Spleen (tissue), 13 donors: ENCODE results near the gene HBD. TPM values are rescaled to one million over a fixed set of nuclear protein-coding genes. Genes with fewer than 3 reads are reported as not detected.

ENCODE experiments used
- DNase-seq: peaks from one replicate; pipeline ENCODE4 v3.0.0-alpha.2; 2020
- H3K27ac ChIP-seq, 8 donors: fragments of 200-600 bp; sonication (generic) in 7 of 8; 1 replicate in 4 of 8; 2 replicates in 4 of 8; pipeline versions ENCODE4 v1.5.0 to v1.8.0; 2016 to 2021; ENCODE audit warnings: inconsistent platforms in 4 of 8, mild to moderate bottlenecking in 4 of 8, moderate library complexity in 1 of 8
- H3K27me3 ChIP-seq, 7 donors: fragments of 200-600 bp; sonication (generic) in 6 of 7; replicated peaks in 1 of 7; 1 replicate in 4 of 7; 2 replicates in 3 of 7; pipeline versions ENCODE4 v1.5.0 to v1.8.0; 2016 to 2021; ENCODE audit warnings: inconsistent platforms in 3 of 7, mild to moderate bottlenecking in 1 of 7
- H3K36me3 ChIP-seq, 6 donors: fragments of 200-600 bp; sonication (generic) in 5 of 6; 1 replicate in 4 of 6; 2 replicates in 2 of 6; pipeline versions ENCODE4 v1.5.0 to v1.8.0; 2016 to 2021; ENCODE audit warnings: inconsistent platforms in 2 of 6
- H3K4me1 ChIP-seq, 6 donors: fragments of 200-600 bp; sonication (generic) in 5 of 6; 1 replicate in 3 of 6; 2 replicates in 3 of 6; pipeline versions ENCODE4 v1.5.0 to v1.8.0; 2016 to 2021; ENCODE audit warnings: inconsistent platforms in 3 of 6
- H3K4me3 ChIP-seq, 8 donors: fragments of 200-600 bp; sonication (generic) in 7 of 8; 1 replicate in 4 of 8; 2 replicates in 4 of 8; pipeline versions ENCODE4 v1.5.0 to v1.8.0; 2016 to 2021; ENCODE audit warnings: inconsistent platforms in 4 of 8, mild to moderate bottlenecking in 4 of 8, moderate library complexity in 2 of 8
- H3K9me3 ChIP-seq, 8 donors: fragments of 200-600 bp; sonication (generic) in 7 of 8; 1 replicate in 4 of 8; 2 replicates in 4 of 8; pipeline versions ENCODE4 v1.5.0 to v1.8.0; 2016 to 2021; ENCODE audit warnings: inconsistent platforms in 4 of 8
- POLR2A ChIP-seq, 3 donors: fragments of 450-650 bp; IDR thresholded peaks; one replicate each; pipeline ENCODE4 v1.5.1; 2017; ENCODE audit warnings: antibody characterized with exemption in 3 of 3, mild to moderate bottlenecking in 1 of 3
- POLR2AphosphoS5 ChIP-seq, 3 donors: sonication (generic); formaldehyde crosslinking; IDR thresholded peaks; one replicate each; pipeline ENCODE4 v1.5.1; 2017; ENCODE audit warnings: antibody characterized with exemption in 3 of 3
- WGBS, 5 donors: extraction: QIAGEN DNeasy Blood & Tissue Kit in 3 of 5; methylation state at CpG; one replicate each; pipeline versions ENCODE4 v1.1.5 to v1.1.7; 2013 to 2018; 5-methylcytosine and 5-hydroxymethylcytosine counted together
- intact Hi-C: fragments of 100-400 bp; cut with DNase I; formaldehyde crosslinking; loops from one replicate; pipeline ENCODE4 v1.15.0; 2023; ENCODE audit warnings: low total_unique reads
- long read RNA-seq, 2 donors: transcript quantifications; one replicate each; lab custom pipeline, GENCODE V29; 2026
- polyA plus RNA-seq, 3 donors: library from polyadenylated mRNA; stranded (reverse); fragments of 200-250 nt; gene quantifications; one replicate each; pipeline ENCODE4 v1.2.1, GENCODE V29; 2013
- total RNA-seq, 7 donors: library from RNA; depleted of rRNA in 3 of 7; stranded (reverse); fragments of >200 nt in 3 of 7; fragmentation: NEBNext Ultra II Directional in 4 of 7; extraction: Animal tissue kit (Norgen Biotek cat#: 25700) in 4 of 7; gene quantifications; one replicate each; pipeline versions ENCODE4 v1.1.0 to v1.2.1, GENCODE V29; 2016 to 2021
- TF ChIP-seq, protein P1 (sequence below), 11 experiments: fragments of 200-600 bp in 7 of 11; fragments of 450-650 bp in 4 of 11; sonication (generic) in 4 of 11; IDR thresholded peaks in 8 of 11; conservative IDR thresholded peaks in 3 of 11; 1 replicate in 7 of 11; 2 replicates in 4 of 11; pipeline versions ENCODE4 v1.4.0 to v1.8.0; 2016 to 2021; ENCODE audit warnings: antibody characterized with exemption in 11 of 11, inconsistent platforms in 4 of 11, mild to moderate bottlenecking in 1 of 11
- donor health status: healthy with polysubstance abuse.
- donor health status: DM: no; HTN: no; CAD: no; lungs with moderate emphysema.
- donor health status: DM: no; HTN: no; CAD: no.
- donor health status: Bipolar disorder and iron deficiency.
- donor health status: healthy.
- donor health status: DM: no; HTN: no; CAD: no.
- donor health status: DM: yes; HTN: yes; CAD: no.

The HBD gene
- total RNA-seq (100 to 1,000 TPM in 1 of 7 donors, 10 to 100 TPM in 3, 1 to 10 TPM in 3; 1.5 to 327 (median 20.6) TPM), polyA plus RNA-seq (10 to 100 TPM in 1 of 3 donors, 1 to 10 TPM in 2; 1.0 to 12.5 (median 1.5) TPM)
- long read RNA-seq, donor 1, transcript HBD-206 (3 exons, 620 nt) = major isoform, 6 of 47 reads
- long read RNA-seq, donor 1, partial matches to known transcripts = 32 of 47 reads
- long read RNA-seq, donor 1, other reads (novel, unspliced or antisense) = 9 of 47 reads
- long read RNA-seq, donor 2, partial matches to known transcripts = 0 of 1 reads
- long read RNA-seq, donor 2, other reads (novel, unspliced or antisense) = 0 of 1 reads

DNA sequence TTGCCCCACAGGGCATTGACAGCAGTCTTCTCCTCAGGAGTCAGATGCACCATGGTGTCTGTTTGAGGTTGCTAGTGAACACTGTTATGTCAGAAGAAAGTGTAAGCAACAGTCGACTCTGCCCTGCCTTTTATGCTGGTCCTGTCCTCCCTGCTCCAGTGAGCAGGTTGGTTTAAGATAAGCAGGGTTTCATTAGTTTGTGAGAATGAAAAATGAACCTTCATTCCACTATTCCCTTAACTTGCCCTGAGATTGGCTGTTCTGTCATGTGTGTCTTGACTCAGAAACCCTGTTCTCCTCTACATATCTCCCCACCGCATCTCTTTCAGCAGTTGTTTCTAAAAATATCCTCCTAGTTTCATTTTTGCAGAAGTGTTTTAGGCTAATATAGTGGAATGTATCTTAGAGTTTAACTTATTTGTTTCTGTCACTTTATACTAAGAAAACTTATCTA is at the start of gene HBD:
Gene HBD (minus strand): TSS at position 103 of the 454 bp plus-strand sequence. CDS start 50 bp downstream, at position 53.
- Histone ChIP-seq H3K9me3 (no peaks in the 10 kb centered on the region), H3K4me1 (no peaks in the 10 kb centered on the region), H3K27me3 (no peaks in the 10 kb centered on the region), H3K4me3 (no peak within 1 kb of the TSS), H3K27ac (no peak within 1 kb of the TSS), H3K36me3 (no peaks in the 10 kb centered on the region)
- WGBS, 5 donors = 8 to 22% (median 14%) methylated on average over 2 of the region's 2 CpGs
- TF ChIP-seq, protein P1, sequence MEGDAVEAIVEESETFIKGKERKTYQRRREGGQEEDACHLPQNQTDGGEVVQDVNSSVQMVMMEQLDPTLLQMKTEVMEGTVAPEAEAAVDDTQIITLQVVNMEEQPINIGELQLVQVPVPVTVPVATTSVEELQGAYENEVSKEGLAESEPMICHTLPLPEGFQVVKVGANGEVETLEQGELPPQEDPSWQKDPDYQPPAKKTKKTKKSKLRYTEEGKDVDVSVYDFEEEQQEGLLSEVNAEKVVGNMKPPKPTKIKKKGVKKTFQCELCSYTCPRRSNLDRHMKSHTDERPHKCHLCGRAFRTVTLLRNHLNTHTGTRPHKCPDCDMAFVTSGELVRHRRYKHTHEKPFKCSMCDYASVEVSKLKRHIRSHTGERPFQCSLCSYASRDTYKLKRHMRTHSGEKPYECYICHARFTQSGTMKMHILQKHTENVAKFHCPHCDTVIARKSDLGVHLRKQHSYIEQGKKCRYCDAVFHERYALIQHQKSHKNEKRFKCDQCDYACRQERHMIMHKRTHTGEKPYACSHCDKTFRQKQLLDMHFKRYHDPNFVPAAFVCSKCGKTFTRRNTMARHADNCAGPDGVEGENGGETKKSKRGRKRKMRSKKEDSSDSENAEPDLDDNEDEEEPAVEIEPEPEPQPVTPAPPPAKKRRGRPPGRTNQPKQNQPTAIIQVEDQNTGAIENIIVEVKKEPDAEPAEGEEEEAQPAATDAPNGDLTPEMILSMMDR (IDR thresholded peaks at IDR 0.05 in 8 of 11, conservative IDR thresholded peaks at IDR 0.05 in 3 of 11) = no peak
- TF ChIP-seq POLR2AphosphoS5 (IDR thresholded peaks at IDR 0.05) = no peak
- DNase-seq = no peak
- intact Hi-C loops = no loop called here

GRCh38 chr11:5283882-5284281 is 49.6 kb upstream of the HBD start:
- DNase-seq = no peak
- H3K27ac ChIP-seq = no peak overlapping the region
- no peaks in the 10 kb centered on the region for H3K4me1 ChIP-seq
- intact Hi-C loops = no loop called here
- no peak overlapping the region for H3K4me3 ChIP-seq
- no peaks in the 10 kb centered on the region for H3K36me3 ChIP-seq
- no peak for TF ChIP-seq POLR2AphosphoS5 (IDR thresholded peaks at IDR 0.05)
- no peak for TF ChIP-seq POLR2A (IDR thresholded peaks at IDR 0.05)
- TF ChIP-seq, protein P1 (IDR thresholded peaks at IDR 0.05 in 8 of 11, conservative IDR thresholded peaks at IDR 0.05 in 3 of 11) = no peak
- H3K27me3 ChIP-seq = no peaks in the 10 kb centered on the region
- 57 to 70% (median 68%) methylated on average over 1 of the region's 1 CpG for WGBS, 5 donors
- H3K9me3 ChIP-seq = no peaks in the 10 kb centered on the region

- no peak overlapping the region for H3K4me3 ChIP-seq
- no peaks in the 10 kb centered on the region for H3K27me3 ChIP-seq
- intact Hi-C loops = no loop called here
- no peaks in the 10 kb centered on the region for H3K9me3 ChIP-seq
- H3K27ac ChIP-seq = no peak overlapping the region
- H3K36me3 ChIP-seq = no peaks in the 10 kb centered on the region
- DNase-seq = no peak
- no peaks in the 10 kb centered on the region for H3K4me1 ChIP-seq
- WGBS, 5 donors = 76 to 84% (median 78%) methylated on average over 3 of the region's 3 CpGs
- TF ChIP-seq, protein P1 (IDR thresholded peaks at IDR 0.05 in 8 of 11, conservative IDR thresholded peaks at IDR 0.05 in 3 of 11) = no peak
- TF ChIP-seq POLR2A (IDR thresholded peaks at IDR 0.05) = no peak
- no peak for TF ChIP-seq POLR2AphosphoS5 (IDR thresholded peaks at IDR 0.05)
Measured at GRCh38 chr11:5283086-5283485, 48.8 kb upstream of the HBD start.

- TF ChIP-seq POLR2AphosphoS5 (IDR thresholded peaks at IDR 0.05) (no peak), POLR2A (IDR thresholded peaks at IDR 0.05) (no peak)
- TF ChIP-seq, protein P1 (IDR thresholded peaks at IDR 0.05 in 8 of 11, conservative IDR thresholded peaks at IDR 0.05 in 3 of 11) = no peak
- 58 to 85% (median 79%) methylated on average over 2 of the region's 2 CpGs for WGBS, 5 donors
- no peaks in the 10 kb centered on the region for H3K36me3 ChIP-seq
- no peaks in the 10 kb centered on the region for H3K9me3 ChIP-seq
- no peak for DNase-seq
- H3K27me3 ChIP-seq = no peaks in the 10 kb centered on the region
- H3K27ac ChIP-seq = no peak overlapping the region
- no peak overlapping the region for H3K4me3 ChIP-seq
- no peaks in the 10 kb centered on the region for H3K4me1 ChIP-seq
- intact Hi-C loops = no loop called here
Measured at GRCh38 chr11:5282628-5283027, 48.3 kb upstream of the HBD start.
